ENCODE measurements around the gene PROM2.

PROM2 gene

DNA sequence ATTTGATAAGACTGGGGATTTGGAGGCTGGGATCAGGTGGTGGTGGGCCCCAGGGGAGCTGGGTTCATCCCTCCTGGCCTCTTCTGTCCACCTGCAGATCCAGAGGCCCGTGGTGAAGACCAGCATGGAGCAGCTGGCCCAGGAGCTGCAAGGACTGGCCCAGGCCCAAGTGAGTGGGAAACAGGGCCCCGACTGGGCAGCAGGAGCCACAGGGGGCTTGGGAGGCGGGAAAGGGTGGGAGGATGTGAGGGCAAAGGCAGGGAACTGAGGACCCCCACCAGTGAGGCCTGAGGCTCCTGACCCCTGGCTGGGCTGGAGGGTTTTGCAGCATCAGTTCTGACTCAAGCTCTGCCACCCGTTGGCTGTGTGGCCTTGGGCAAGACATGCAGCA is 11.3 kb downstream of the PROM2 start:
- DNase-seq (ENCODE audit: low read depth in 2 of 2) = no peak

DNA sequence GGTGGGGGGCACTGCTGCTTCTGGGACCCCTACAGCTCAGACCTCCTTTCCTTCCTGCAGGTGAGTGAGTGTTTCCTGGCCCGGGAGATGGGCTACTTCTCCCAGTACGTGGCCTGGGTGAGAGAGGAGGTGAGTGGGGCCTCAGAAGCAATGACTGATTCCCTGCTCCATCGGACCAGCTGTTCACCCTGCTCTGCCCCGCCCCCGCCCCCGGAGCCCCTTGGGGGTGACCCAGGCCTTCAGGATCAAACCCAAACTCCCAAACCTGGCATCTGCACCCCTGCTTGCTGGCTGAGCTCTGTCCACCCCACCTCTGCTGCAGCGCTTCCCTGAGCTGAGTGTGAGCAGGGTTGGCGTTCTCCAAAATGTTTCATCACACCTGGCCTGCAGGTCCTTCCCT is 13.1 kb downstream of the PROM2 start:
- DNase-seq (ENCODE audit: low read depth in 2 of 2) = no peak

DNA sequence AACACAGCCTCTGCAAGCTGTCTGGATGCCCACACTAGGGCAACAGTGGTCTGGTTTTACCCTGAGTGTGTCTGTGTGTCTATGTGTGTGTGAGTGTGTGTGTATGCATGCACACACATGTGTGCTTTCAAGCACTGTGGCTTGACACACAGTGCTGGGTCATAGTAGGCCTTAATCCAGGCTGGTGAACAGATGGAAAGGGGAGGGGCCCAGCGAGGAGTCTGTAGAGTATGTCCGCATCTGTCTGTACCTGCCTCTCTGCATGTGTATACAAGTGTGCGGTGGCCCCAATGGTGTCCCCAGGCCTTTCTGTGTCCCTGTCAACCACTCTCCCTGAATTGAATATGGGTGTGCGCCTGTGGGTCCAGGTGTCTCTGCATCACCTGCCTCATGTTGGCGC is 13.6 kb downstream of the PROM2 start:
- no peak for DNase-seq (ENCODE audit: low read depth in 2 of 2)

DNA sequence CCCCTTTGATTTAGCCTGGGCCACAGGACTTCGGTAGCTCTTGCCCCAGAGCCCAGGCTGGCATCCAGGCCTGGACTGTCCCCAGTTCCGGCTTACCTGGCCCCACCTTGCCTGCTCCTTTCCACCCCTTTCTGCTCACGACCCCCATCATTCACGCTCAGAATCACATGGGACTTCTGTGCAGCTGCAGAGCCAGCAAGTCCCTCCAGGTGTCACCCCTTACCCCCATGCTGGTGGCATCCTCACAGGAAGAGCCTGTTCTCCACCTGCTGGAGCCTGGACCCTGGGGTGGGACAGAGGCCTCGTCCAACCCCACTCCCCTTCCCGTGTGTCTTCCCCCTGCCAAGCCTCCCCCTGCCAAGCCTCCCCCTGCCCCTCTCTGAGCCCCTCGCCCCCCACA is 15.0 kb downstream of the PROM2 start:
- DNase-seq (ENCODE audit: low read depth in 2 of 2) = no peak

DNA sequence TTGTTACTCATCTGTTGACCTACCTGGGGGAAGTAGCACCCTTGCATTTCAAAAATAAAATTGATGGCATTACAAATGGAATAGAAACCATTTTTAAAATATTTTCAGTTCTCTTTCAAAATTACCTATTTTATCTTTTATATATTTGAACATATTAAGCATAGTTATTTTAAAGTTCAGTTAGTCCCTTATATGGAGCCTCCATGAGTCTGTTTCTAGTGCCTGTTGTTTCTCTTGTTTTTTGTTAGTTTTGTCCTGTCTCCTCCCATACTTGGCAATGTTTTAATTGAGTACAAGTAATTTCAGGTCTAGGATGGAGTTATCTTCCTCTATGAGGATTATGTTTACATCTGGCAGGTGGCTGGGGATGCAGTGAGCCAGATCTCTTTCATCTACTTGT is 17.0 kb downstream of the PROM2 start:
- DNase-seq (ENCODE audit: low read depth in 2 of 2) = no peak

DNA sequence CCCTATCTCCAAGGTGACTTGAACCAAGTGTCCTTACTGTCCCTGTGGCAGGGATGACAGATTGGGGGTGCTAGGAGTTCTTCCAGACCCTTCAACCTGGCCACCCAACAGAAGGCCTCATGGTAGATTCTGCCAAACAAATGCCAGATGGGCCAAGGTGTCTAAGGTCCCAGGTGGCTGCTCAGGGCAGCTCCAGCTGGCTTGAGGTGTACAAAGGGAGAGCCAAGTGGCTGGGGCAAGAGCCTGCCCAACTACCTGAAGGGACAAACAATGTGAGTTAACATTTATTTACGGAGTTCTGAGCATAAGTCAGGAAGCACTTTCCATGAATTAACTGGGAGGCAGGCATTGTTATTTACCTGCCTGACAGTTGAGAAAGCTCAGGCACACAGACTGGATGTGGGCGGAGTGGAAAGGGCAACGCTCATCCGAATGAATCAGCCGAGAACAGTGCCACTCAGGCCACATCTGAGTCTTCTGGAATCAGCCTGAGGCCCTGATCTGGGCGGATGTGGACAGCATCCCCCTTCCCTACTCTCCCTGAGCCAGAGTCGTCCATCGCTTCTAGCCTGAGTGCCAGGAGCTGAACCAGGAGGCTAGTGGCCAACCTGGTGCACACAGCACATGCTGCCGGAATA is 18.5 kb downstream of the PROM2 start:
- DNase-seq (ENCODE audit: low read depth in 2 of 2) = no peak

DNA sequence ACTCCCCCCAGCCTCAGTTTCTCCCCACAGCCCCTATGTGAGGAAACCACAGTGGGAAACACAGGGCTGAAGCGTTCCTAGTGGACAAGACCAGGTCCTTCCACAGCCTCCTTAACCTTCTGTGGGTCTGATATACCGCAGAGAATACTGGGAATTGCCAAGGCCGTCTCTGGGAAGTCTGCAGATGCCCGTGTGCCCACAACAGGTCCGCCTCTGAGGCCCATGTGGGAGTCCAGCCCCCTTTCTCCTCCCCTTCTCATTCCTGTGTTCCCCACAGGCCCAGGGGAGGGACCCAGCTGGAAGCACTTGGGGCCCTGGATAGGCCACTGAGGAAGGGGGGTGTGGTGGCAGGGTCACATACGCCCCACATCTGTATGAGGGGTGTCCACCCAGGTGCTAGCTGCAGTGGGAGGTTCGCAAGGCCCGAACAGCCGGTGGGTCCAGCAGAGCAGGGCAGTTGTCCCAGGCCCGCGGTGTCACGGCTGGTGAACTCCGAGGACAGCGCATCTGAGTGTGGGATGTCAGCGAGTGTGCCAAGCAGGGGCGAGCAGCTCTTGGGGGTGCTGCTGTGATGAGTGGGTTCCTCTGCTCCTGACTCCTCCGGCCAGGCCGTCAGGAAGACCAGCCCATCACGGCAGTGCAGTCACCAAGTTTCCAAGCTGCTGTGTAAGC is 20.5 kb downstream of the PROM2 start:
- no peak for DNase-seq (ENCODE audit: low read depth in 2 of 2)

DNA sequence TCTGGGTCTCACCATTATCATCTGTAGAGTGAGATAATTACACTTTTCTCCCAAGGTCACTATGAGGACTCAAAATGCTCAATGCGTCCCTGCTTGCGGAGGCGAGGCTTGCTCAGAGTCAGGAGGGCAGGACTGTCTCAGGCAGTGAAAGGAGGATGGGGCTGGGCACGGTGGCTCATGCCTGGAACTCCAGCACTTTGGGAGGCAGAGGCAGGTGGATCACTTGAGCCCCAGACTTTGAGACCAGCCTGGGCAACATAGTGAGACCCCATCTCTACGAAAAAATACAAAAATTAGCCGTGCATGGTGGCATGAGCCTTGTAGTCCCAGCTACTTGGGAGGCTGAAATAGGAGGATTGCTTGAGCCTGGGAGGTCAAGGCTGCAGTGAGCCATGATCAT is 21.1 kb downstream of the PROM2 start:
- DNase-seq (ENCODE audit: low read depth in 2 of 2) = no peak

DNA sequence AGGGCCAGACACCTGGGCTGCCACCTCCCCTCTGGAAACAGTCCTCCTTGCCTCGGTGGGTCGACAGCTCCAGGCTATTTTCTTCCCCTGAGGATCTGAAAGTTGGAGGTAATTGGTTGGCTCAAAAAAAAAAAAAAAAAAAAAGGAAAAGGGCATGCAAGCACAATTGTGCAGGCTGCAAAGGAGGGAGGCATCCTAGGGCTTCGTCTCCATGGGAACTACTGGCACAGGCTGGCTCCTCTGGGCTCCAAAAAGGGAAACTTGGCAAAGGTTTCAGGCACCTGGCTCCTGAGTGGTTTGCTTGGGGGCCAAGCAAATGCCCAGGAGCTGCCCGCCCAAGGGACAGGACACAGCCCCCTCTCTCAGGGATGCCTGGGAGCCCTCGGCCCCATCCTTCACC is 21.8 kb downstream of the PROM2 start:
- DNase-seq (ENCODE audit: low read depth in 2 of 2) = no peak

DNA sequence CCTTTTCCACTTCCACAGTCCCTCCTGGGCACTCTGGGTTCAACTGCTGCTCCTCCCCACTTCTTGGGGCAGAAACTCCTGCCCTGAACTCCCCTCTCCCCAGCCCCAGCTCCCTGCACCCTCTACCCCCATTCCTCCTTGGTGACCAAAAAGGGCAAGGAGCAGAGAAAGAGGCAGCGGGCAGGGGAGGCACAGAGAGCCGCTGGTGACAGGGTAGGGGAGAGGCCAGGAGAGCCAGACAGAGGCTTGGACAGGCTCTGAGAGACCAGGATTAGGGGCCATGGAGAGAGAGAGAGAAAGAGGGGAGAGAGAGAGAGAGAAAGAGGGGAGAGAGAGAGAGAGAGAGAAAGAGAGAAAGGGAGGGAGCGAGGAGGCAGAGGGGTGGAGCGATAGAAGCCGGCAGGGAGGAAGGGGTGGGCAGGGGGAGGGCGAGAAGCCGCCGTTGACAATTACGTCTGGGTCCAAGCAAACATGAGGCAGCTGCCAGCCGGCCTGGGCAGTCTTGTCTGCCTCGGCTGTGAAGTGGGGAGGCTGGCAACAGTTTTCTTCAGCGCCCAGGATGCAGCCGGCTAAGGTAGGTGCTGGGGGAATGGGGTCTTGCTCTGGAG is 22.7 kb downstream of the PROM2 start, which contains the start of gene KCNIP3:
Gene KCNIP3, plus strand, starts transcription at position 468 of the 608 bp plus-strand sequence. Its CDS starts 92 bp downstream, at position 560.
- DNase-seq (ENCODE audit: low read depth in 2 of 2) = no peak

DNA sequence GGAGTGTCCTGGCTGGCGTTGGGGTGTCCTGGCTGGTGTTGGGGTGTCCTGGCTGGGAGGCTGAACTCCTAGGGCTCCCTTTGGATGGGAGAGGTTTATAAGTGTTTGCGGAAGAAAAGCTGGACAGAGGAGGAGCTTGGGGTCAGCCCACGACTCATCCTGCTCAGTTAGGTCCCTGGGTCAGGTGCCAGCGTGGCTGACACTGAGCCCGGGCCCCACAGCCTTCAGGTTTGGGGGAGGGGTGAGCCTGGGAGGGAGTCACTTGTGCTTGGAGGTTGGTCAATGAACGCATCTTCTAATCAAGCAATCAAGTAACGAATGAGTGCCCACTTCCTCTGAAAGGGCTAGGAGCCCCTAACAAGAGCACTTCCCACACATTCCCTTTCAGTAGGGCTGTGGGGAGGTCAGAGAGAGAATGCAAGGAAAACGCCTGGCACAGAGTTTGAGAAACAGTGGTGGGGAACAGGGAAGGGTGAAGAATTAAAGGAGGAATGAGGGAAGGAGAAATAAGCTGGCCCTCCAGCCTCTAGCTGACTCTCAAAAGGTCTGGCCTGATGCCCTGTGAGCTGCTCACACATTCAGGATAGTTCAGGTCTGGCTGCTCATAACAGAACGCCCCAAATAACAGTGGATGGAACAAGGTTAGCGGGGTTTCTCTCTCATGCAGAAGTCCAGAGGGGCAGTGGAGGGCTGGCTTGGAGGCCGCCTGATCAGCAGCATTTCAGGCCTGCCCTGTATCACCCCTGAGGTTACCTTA is 23.6 kb downstream of the PROM2 start:
- DNase-seq (ENCODE audit: low read depth in 2 of 2) = no peak

DNA sequence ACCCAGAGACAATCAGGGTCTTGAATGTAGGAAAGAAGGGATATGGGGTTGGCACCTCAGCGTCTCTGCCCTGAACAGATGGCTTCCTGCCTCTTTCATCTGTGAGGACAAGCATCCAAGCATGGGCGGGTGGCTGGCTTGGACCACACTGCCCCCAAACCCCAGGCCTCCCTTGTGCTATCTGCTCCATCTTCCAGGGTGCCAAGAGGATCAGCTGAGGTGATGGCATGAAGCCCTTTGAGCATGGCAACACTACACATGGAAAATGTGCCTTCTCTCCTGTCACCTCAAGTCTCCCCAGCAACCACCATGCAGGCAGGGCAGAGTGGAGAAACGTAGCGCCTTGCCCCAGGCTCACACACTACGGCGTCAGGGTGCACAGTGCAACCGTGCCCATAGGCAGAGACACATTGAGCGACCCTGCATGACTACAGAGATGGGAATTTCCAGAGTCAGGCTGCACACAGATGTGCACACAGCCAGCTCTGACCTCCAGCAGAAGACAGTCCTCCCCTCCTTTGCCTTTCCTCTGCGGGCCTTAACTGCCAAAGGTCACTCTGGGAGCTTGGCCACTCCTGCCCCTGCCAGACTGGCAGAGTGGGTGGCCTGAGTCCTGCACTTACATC is 24.4 kb downstream of the PROM2 start:
- DNase-seq (ENCODE audit: low read depth in 2 of 2) = no peak

DNA sequence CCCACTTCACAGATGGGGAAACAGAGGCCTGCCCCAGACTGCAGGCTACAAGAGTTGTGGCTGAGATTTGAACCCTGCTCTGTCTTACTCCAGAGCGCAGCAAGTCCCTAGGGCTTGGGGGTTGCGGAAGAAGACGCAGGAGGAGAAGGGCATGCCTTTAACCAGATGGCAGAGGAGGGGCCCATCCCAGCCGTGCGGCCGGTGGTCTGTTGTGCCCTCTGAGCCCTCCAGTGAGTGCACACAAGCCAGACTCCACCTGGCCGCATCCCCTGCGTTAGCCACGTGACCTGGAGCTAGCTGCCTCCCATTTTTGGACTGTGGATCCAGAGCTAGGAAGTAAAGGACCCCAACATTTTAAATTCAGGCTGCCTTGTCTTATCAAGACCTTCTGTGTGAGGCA is 25.7 kb downstream of the PROM2 start:
- no peak for DNase-seq (ENCODE audit: low read depth in 2 of 2)

DNA sequence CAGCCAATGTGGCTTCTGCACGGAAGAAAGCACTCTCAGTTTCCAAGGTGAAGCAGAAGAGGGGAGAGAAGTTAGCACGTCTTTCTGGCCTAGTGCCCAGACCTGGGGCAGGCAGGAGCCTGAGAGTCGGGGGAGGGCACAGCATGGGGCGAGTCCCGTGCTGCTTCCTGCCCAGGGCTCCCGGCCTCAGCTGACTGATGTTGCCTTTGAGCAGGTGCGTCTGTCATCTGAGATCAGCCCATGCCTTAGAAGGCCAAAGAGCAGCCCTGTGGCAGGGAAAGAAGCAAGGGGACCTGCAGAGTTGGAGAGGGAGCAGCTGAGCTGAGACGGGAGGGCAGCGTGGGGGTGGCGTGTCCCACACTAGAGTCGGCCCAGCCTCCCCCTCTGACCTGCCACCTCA is 26.2 kb downstream of the PROM2 start:
- no peak for DNase-seq (ENCODE audit: low read depth in 2 of 2)

DNA sequence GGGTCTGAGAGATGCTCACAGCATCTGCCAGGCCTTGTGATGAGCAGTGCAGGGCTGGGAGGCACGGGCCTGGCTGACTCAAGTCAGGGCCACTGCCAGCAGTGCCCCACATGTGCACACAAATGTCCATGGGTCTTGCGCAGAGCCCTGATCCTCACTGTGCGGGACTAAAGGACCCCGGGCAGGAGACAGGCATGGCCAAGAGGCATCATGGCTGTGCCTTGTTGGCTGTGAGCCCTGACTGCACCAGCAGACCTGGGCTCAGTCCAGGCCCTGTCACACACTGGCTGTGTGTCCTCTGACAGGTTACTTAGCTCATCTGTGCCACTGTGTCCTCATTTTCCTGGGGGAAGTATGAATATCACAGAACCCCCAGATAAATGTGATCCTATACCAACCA is 26.9 kb downstream of the PROM2 start:
- no peak for DNase-seq (ENCODE audit: low read depth in 2 of 2)

DNA sequence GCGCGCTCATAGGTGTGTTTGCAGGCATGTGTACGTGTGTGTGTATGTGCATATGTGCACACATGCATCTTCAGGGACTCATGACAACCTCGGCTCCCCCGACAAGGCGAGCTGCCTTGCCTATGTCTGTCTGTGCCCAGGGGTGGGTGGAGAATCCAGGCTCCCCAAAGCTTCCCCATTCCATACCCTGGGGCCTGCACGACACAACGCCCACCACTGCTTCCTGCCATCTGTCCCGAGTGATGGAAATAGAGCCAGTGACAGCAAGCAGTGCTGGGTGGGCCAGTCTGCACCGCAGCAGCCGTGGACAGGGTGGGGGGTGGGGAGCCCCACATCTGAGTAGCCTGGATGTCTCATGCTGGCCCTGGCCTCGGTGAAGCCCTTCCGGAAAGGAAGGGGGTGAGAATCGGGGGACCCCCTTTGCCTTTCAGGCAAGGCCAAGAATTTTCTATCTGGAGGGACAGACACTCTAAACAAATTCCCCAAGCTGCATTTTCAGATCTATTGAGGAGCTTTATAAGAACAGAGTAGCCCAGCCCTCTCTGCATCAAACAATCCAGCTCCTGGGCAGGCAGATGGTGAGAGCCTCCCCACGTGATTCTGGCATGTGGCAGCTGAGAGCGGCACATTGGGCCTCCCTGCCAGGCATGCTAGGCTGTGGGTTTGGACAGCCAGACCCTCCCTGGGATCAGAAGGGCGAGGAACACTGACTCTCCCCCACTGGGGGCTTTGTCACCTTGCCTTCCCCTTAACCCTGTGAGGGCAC is 27.8 kb downstream of the PROM2 start:
- DNase-seq (ENCODE audit: low read depth in 2 of 2) = no peak

DNA sequence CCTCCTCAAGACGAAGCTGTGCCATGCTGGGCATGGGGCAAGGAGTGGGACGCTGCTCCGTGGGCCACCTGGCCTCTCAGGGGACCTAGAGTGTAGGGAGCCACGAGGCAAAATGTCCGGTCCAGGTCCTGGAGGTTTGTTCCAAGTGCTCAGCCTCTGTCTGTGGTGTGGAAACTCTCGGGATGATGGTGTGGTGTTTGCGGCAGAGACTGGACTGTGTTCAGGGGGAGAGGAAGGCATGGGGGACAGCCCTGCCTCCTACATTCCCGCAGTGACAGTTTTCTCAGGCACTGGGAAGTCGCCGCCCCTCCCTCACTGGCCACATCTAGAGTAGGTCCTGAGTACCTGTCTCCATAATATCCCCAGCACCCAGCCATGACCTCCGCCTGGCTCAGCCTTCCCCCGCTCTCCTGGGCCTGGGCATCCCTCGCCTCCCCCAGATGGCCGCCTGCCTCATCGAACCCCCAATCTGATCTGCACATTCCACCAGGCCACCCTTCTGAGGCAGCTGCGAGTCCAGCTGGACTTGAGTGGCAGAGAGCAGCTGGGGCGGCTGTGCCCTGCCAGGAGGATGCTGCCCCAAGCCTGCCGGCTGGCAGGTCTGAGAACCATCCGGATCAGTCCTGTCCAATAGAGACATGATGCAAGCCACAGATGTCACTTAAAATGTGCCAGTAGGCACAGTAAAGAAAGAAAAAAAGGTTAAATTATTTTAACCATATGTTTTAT is 29.1 kb downstream of the PROM2 start:
- DNase-seq (ENCODE audit: low read depth in 2 of 2) = no peak

DNA sequence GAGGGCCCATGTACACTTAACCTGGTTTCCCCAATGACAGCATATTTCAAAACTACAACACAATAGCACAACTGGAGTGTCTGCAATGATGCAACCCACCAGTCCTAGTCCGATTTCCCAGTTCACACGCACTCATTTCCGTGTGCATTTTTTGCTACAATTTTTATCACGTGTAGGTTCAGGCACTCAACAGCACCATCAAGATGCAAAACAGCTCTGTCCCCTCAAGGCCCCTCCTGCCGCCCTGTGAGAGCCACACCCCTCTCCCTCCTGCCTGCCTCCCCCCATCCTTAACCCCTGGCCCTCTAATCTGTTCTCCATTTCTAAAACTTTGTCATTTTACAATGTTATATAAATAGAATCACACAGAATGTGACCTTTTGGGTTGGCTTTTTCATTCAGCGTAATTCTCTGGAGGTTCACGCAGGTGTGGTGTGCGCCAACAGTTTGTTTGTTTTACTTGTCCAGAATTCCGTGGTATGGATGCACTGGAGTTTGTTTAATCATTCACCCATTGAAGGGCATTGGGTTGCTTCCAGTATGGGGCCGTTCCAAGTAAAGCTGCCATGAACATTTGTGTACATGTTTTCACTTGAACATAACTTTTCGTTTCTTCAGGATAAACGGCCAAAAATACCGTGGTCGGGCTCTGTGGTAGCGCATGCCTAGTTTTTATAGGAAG is 31.3 kb downstream of the PROM2 start:
- no peak for DNase-seq (ENCODE audit: low read depth in 2 of 2)

DNA sequence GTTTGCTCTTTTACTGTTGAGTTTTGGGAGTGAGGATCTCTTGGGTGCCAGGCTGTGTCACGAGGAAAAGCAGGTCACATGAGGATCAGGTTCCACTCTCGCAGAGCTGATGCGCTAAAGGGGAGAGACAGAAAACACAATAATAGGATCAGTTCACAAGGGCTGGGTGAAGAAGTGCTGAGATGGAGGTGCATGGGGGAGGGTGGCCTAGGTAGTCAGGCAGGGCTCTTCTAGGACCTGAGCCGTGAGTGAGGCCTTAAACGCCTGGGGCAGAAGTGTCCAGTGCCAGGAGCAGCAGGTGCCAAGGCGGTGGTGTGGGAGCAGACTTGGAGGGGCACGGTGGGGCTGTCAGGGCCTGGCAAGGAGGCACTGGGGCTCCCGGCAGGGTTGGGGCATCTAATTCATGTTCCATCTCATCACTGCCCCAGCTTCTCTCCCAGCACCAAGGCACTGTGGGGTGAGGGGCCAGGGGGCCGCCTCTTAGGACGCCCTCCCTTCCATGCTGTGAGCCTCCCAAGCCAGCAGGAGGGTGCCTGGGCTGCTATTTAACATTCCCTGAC is 32.2 kb downstream of the PROM2 start:
- no peak for DNase-seq (ENCODE audit: low read depth in 2 of 2)

DNA sequence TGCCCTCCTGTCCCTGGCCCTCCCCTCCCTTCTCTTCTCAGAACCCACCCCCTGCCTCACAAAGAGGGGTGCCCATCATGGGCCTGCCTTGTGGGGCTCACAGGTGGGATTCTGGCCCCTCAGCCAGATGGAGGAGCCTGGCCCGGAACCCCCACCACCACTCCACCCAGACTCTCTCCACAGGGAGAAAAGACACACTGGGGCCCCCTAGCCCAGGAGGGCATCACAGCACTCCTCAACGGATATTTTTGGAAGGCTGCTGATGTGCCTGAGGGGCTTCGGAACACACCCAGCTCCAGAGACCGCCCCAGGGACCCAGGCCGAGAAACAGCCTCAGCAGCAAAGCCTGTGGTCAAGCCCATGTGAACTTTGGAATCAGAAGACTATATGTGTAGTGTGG is 32.8 kb downstream of the PROM2 start:
- no peak for DNase-seq (ENCODE audit: low read depth in 2 of 2)

Measured in fibroblast of skin of left quadriceps (primary cell).